SH-SY5Y (cell line): ENCODE data around the gene ZNF581.

Experiments used
- GATA2 ChIP-seq: IDR thresholded peaks from 2 replicates; pipeline ENCODE4 v1.6.1; 2011; ENCODE audit warnings: mild to moderate bottlenecking, low read depth, low read length
- GATA3 ChIP-seq: IDR thresholded peaks from 2 replicates; pipeline ENCODE4 v1.6.1; 2011; ENCODE audit warnings: low read depth, mild to moderate bottlenecking, low read length, moderate library complexity

DNA sequence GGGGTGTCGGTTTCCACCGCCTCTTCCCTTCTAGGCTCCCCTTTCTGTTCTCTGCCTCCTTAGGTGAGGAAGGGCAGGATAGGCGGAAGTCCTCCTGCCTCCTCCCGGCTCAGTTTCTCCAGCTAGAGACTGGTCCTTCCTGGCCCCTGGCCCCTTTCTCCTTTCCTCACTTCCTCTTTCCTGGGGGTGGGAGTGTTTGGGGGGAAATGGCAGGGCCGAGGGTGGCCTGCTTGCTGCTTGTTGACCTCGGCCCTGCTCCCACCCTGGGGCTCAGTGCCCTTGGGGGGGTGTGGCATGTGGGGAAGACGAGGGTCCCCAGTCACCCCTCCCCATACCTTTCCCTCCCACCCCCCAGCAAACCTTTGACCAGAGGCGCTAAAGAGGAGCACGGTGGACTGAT, 16.4 kb downstream of the ZNF581 start:
- no peak for TF ChIP-seq GATA3
- no peak for TF ChIP-seq GATA2
